Esophagus squamous epithelium (tissue), 4 donors: ENCODE measurements around the gene SPTSSA.

Experiments
- POLR2A ChIP-seq, 4 donors: fragments of 450-650 bp; IDR thresholded peaks; one replicate each; pipeline ENCODE4 v1.6.1; 2017; ENCODE audit warnings: antibody characterized with exemption in 4 of 4, mild to moderate bottlenecking in 4 of 4, moderate library complexity in 3 of 4
- TF ChIP-seq, protein P1 (sequence below), 6 experiments: fragments of 450-650 bp in 4 of 6; fragments of 200-600 bp in 2 of 6; sonication (generic) in 2 of 6; IDR thresholded peaks; one replicate each; pipeline ENCODE4 v1.5.1; 2016 to 2019; ENCODE audit warnings: antibody characterized with exemption in 6 of 6, mild to moderate bottlenecking in 4 of 6, moderate library complexity in 4 of 6

DNA sequence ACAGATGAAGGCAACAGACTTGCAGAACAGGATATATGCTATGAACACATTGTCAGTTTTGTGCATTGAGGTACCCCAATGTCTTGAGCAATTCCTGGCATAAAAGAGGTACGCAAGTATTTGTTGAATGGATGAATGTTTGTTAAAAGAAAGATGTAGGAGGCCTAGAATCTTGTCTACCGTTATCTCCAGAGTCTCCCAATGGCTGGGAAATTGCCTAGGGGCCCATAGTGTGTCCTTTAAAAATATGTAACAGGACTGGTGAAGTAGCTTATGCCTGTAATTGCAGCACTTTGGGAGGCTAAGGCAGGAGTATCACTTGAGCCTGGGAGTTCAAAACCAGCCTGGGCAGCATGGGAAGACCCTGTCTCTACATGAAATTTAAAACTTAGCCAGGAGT is 20.4 kb upstream of the SPTSSA start:
- TF ChIP-seq, protein P1, sequence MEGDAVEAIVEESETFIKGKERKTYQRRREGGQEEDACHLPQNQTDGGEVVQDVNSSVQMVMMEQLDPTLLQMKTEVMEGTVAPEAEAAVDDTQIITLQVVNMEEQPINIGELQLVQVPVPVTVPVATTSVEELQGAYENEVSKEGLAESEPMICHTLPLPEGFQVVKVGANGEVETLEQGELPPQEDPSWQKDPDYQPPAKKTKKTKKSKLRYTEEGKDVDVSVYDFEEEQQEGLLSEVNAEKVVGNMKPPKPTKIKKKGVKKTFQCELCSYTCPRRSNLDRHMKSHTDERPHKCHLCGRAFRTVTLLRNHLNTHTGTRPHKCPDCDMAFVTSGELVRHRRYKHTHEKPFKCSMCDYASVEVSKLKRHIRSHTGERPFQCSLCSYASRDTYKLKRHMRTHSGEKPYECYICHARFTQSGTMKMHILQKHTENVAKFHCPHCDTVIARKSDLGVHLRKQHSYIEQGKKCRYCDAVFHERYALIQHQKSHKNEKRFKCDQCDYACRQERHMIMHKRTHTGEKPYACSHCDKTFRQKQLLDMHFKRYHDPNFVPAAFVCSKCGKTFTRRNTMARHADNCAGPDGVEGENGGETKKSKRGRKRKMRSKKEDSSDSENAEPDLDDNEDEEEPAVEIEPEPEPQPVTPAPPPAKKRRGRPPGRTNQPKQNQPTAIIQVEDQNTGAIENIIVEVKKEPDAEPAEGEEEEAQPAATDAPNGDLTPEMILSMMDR (IDR thresholded peaks at IDR 0.05), result no peak
- no peak for TF ChIP-seq POLR2A (IDR thresholded peaks at IDR 0.05)
